HG03342 (cell line): ENCODE results near the gene ADAT2.
"Not testable (repeated sequence)": the region's sequence is repeated elsewhere in the genome, so short reads cannot be mapped to it uniquely, and the experiment has no call there.

Experiments used
- ATAC-seq: cut with Tn5 transposase; IDR thresholded peaks from one replicate; pipeline ENCODE4 v1.9.1; 2021; ENCODE audit warnings: mild to moderate bottlenecking, moderate library complexity; ENCODE audit not compliant: unreplicated experiment

The ADAT2 gene

DNA sequence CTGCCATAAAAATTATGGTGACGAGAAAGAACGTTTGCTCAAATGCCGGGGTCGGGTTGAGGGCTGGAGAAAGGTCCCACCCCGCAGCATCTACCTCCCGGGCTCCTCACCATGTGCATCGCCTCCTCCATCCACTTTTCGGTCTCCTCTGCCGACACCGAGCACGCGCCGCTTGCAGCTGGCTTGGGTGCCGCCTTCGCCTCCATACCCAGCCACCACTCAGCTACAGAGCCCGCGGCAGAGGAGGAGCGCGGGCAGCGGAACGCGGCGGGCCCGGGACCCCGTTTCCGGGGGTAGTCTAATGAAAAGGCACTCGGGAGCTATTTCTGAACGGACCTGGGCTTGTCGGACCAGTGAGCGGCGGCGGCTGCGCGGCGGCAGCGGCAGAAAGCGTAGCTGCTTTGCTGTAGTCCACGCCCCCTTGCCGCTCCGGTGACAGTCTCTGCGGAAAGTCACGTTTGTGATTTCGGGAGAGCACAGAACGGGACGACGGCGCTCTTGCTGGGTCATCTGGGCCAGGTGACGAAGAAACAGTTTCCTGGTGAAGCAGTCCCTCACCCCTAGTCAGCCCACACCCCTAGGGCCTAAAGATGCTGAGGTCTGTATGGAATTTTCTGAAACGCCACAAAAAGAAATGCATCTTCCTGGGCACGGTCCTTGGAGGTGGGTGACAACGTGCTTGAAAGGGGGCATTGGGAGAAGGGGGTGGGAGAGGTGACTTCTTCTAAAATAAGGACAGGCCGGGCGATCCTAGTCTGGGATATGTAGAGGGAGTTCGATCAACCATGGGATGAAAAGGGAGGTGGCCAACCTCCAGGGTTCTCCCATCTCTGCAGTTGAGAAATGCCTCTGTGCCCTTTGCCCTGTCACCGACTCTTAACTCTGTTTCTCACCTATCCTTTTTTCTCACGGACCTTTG is at the start of gene ADAT2, which contains the start of gene PEX3:
Gene ADAT2 (minus strand): TSS at position 243 of the 919 bp plus-strand sequence. CDS start 37 bp downstream, at position 206.
Gene PEX3 (plus strand): TSS at position 353 of the 919 bp plus-strand sequence. CDS start 238 bp downstream, at position 591.
- ATAC-seq, result peak; percentile 95

DNA sequence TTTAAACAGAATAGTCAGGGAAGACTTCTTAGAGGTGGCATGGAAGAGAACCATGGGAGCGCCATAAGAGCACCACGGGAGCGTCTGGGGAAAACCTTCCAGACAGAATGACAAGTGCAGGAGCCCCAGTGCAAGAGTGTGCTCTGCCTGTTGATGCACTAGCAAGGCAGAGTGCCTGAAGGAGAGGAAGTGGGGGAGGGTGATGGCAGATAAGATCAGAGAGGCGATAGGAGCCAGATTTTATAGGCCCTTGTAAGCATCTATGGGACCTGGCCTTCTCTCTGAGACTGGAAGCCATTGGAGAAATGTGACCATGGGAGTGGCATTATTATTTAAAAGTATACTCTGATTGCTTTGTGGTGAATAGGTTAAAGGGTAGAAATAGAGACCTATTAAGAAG is 47.9 kb upstream of the ADAT2 start:
- ATAC-seq, result no peak

DNA sequence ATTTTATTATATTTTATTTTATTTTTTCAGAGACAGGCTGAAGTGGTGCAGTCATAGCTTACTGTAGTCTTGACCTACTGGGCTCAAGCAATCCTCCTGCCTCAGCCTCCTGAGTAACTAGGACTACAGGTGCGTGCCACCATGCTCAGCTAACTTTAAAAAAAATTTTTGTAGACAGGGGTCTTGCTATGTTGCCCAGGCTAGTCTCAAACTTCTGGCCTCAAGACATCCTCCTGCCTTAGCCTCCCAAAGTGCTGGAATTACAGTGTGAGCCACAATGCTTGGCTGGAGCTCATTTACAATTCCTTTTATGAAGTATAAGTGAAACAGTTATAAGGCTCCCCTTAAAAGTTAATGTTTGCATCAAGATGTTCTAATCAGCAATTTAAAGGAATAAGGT is 46.5 kb upstream of the ADAT2 start:
- ATAC-seq, result no peak

DNA sequence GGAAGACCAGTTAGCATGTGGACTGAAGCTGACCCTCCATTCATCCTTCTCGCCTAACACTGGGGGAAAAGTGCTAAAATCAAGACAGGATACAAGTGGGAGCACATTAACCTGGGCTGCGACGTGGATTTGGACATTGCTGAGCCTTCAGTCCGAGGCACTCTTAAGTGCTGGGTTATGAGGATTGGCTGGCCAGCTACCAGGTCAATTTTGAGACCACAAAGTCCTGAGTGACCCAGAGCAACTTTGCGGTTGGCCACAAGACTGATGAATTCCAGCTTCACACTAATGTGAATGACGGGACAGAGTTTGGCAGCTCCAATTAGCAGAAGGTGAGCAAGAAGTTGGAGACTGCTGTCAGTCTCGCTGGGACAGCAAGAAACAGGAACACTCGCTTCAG is 40.3 kb upstream of the ADAT2 start:
- ATAC-seq, result no peak

DNA sequence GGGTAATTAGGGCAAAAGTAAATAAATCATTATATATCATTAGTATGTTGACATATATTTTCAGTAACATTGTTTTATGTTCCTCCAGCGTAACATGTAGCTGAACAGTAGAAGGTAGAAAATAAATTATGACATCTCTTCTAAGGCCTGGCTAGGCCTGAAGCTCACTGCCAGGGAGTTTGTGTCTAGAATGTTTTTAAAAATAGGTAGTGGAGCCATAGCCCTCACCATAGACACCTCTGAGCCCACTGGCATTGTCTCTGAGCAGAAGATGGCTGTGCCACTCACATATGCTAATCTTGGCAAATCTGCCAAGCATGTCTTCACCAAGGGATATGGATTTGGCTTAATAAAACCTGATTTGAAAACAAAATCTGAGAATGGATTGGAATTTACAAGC is 39.7 kb upstream of the ADAT2 start:
- no peak for ATAC-seq

DNA sequence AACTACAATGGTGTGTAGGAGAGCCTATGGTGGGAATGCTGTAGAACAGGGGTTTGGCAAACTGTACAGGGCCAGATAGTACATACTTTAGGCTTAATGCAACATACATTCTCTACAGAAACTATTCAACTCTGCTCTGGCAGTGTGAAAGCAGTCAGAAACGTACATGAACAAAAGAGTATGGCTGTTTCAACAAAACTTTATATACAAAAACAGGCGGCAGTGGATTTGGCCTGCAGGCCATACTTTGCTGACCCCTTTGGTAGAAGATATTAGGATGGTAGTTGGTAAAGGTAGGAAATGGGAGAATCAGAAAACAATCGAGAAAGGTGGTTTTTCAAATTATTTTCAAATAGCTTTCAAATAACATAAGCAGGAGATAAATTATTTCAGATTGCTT is 36.3 kb upstream of the ADAT2 start:
- ATAC-seq, result no peak

DNA sequence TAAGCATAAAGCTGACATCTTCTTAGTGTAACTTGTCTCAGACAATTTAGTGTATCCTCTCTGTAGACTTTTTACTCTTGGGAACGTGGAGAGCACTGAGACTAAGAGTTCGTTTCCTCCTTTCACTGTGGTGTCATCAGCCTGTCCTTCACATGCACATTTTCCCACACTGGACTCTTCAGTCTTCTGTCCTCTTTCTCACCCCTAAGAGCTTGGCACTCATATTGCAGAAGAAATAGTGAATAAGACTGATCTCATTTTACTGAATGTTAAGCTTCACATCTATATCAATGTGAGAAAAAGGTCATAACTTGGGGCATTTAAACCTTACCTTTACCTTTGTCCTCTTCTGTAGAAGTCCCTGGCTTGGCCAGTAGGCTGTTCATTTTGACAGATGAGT is 35.5 kb upstream of the ADAT2 start:
- no peak for ATAC-seq

DNA sequence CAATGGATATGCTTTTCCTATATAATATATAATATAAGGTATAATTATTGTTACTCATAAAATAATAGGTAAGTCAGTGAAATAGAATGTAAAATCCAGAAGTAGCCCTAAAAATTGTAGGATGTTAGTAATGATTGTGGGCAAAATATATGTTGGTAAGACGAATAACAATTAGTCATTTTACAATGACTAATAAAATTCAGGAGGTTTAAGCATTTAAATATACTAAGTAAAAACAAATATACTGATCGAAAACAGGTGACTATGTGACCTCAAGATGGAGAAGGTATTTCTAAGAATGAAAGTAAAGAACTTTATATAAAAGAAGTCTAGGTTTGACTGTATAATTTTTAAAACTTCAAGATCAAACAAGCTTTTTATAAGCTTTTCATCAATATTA is 32.1 kb upstream of the ADAT2 start:
- ATAC-seq, result no peak

DNA sequence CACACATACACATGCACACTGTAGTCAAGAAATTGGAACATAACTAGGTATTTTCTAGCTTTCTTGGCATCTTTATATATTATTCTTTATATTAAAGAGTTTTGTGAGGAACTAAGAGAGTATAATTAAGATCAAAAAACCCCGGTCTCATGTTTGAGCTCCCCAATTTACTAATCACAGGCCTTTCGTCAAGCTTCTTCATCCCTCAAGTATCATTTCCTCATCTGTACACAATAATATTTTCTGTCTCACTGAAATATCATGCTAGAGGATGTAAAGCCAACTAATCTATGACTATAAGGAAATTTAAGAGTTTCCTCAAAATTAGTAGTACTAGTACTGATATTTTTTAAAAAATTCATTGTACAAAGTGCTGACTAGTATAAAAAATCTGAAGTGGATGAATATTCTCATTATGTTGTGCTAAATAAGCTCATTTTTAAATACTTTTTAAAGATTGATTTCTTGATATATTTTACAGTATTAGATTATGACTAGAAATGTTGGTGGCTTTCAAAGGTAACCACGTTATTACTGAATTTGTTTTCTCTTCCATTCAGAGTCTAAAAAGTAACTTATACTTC is 28.1 kb upstream of the ADAT2 start:
- no peak for ATAC-seq

DNA sequence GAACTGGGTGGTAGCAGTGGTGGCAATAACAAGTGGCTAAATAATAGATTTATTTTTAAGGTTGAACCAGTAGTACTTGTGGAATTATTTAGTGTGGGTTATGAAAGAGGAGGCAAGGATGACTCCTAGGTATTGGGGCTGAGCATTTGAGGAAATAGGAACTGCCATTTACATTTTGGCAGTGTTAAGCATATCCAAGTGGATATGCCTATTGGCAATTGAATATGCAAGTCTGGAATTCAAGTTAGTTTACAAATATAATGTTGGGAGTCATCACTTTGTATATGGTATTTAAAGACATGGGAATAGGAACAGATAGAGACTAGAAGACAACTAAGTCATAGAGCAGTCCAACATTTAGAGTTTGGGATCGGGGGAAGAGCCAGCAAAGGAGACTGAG is 26.1 kb upstream of the ADAT2 start:
- ATAC-seq, result no peak

DNA sequence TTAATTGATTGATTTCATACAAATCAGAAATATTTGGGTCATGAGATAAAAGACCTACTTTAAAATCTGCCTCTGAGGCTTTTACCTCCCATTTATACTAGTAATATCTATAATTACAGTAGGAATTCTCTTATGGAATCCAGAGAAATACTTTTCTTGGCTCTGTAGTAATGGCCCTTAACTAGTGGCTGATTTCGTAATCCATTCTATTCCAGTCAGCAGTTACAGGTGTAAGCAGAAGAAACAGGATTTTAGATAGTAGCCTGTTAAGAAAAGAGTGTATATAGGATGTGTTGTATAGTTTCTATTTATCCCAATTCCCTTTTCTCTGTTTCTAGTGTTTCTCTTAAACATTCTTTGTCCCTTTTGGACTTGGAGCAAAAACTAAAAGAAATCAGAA is 21.3 kb upstream of the ADAT2 start:
- ATAC-seq, result no peak

DNA sequence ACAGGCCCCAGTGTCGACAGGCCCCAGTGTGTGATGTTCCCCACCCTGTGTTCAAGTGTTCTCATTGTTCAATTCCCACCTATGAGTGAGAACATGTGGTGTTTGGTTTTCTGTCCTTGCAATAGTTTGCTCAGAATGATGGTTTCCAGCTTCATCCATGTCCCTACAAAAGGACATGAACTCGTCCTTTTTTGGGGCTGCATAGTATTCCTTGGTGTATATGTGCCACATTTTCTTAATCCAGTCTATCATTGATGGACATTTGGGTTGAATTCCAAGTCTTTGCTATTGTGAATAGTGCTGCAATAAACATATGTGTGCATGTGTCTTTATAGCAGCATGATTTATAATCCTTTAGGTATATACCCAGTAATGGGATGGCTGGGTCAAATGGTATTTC is 18.3 kb upstream of the ADAT2 start:
- ATAC-seq, result not testable (repeated sequence)

DNA sequence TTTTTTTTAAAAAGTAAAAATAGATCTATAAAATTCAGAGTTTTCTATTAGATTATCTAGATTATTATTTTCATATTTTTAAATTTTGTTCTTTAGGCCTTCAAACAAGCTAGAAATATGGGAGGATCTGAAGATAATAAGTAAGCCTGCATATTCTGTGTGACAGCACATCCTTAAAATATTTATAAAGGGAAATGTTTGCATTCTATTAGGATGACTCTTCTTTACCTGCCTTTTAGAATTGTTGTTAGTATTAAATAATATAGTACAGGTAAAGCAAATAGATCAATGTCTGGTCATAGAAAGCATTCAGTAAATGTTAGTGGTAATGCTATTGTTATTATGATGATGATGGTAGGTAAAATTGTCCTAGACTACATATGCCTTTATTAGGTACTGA is 17.5 kb upstream of the ADAT2 start:
- no peak for ATAC-seq

DNA sequence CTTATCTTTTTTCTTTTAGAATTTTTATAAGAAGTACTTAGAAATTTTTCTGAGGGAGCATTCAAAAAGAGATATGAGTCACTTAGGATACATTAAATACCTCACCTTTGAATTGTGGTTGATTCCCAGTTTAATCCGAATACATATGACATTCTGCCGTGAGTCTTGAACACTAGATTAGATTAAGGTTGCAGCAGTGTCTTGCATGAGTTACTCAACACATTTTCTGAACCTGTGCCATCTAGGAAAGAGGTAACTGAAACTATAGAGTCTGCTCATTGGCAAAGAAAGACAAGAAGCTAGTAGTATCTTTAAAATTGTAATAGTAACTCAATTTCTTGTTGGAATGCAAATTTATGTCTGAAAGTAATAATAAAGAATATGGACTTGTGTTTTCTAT is 15.1 kb upstream of the ADAT2 start:
- ATAC-seq, result no peak

DNA sequence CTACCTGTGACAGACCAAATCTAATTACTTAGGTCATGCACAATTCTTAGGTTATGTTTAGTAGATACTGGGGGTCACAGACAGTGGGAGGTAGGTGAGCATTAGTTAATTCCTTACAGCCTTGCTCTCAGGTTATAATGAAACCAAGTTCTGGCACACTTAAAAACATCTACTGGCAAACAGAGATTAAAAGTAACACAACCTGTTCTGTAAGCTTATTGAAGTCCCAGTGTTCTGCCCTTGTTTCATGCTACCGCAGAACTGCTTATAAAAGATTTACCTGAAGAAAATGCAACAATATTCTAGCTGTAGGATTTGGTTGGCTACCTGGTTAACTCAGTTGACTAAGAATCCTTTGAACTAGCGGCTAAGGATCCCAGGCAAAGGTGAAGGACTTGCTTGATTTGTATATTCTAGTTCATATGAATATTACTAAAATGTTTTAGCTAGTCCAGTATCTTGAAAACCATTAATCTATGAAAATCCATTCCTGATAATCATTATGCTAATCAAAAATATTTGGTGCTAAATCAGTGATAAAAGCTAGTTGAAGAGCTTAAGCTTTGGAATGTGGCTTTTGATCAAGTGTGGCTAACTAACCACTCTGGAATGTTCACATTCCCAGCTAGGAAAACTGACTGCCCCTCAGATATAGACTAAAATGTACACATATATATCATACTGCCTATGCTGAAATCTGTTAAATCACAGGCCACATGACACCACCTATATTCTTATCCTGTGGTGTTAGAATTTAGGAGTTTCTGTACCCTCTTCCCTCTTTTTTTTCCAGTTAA is 7.3 kb upstream of the ADAT2 start:
- no peak for ATAC-seq

DNA sequence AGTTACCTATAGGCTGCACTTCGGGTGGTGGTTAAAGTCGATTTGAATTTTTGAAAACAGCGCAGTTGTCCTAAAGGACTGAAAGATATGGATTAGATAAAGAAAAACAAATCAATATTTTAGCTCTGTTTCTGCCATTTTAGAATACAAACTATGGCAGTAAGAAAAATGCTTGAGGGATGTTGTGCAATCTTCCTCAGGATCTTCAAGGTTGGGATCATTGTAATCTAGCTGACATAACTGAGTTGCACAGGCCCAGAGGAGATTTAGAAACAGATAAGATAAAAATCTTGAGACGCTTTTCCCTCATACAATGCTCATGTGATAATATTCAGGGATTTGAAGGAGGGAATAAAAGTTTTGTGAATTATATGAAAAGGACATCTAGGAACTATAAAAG is 1.0 kb upstream of the ADAT2 start:
- ATAC-seq, result no peak

DNA sequence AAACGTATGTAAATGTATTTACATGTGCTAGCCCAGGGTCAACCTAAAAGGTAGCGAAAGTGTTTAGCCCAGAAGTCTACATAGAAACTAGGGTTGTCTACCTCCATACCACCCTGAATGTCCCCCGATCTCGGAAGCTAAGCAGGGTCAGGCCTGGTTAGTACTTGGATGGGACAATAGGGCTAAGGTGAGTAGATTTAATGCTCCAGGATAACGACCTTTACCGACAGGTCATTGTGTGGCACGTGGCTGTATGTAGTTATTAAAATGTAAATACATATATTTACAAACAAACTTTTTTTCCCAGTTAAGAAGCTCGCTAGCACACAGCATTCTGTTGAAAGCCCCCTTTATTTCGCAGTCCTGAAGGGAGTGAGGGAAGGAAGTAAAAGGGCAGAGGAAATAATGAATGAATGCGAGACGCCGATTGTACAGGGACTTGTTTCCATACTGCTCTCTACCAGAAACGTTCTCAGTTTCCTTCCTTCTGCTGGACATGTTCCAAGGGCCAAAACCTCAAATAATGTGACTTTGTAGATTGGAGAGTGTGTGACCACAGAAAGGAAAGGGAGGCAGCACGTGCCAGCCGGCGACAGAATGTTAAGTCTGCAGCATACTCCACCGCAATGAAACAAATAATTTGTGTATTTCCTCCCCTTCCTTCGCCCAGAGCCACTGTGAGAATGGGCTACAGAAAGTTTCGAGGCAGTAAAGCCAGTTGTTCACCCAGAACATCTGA is 612 bp downstream of the ADAT2 start:
- peak; percentile 17 for ATAC-seq

DNA sequence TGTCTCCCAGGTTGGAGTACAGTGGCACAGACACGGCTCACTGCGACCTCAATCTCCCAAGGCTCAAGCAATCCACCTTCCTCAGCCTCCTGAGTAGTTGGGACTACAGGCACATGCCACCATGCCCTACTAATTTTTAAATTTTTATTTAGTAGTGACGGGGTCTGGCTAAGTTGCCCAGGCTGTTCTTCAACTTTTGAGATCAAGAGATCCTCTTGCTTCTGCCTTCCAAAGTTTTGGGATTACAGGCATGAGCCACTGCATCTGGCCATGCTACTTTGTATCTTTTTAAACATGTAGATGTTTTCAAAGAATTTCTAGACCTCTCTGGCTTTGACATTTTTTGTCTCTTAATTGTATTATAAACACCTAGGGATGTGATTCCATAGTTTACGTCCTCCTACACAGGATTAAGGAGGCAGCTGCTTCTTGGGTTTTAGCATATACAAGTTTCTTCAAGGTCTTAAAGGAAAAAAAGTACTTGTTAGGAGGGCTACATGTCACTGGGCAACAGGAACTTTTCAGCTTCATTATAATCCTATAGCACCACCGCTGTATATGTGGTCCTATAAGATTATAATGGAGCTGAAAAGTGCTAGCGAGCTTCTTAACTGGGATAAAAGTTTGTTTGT is 1.3 kb downstream of the ADAT2 start:
- no peak for ATAC-seq

DNA sequence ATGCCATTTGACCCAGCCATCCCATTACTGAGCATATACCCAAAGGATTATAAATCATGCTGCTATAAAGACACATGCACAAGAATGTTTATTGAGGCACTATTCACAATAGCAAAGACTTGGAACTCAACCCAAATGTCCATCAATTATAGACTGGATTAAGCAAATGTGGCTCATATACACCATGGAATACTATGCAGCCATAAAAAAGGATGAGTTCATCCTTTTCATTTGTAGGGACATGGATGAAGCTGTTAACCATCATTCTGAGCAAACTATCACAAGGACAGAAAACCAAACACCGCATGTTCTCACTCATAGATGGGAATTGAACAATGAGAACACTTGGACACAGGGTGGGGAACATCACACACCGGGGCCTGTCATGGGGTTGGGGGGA is 2.6 kb downstream of the ADAT2 start:
- ATAC-seq, result not testable (repeated sequence)

DNA sequence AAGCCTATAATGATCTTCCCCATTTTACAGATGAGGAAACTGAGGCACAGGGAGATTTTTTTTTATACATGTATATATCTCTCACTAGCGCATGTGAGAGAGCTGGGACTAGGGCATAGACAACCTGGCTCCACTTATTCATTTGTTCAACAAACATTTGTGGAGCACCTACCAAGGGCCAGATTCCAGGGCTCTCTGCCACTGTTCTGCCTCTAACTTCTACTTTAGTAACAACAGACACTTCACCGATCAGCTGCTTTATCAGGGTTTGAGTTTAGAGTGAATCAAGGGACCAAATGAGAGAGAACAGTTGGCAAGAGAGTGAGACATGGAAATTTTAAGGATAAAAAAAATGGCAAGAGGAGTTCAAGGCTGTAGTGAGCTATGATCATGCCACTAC is 7.4 kb downstream of the ADAT2 start:
- no peak for ATAC-seq
